ENCODE results near the gene NCK1.
"Not testable (repeated sequence)": the region's sequence is repeated elsewhere in the genome, so short reads cannot be mapped to it uniquely, and the experiment has no call there.

Gene NCK1

DNA sequence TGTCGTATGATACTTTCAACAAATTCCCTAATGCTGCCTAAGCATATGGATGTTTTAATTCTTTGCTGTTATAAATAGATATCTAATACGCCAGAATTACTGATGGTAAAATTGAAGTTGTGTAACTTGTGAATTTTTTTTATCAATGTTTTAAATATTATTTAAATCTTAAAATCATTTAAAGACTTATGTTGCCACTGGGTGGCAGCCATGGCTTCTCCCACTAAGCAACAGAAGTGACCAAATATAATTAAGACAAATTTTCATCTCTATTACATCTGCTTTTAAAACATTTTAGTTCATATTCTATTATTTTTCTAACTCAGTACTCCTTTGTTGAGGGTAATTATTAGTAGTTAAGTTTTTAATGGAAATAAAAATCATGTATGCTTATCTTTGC lies 87.7 kb downstream of the NCK1 start:
- DNase-seq, result no peak

DNA sequence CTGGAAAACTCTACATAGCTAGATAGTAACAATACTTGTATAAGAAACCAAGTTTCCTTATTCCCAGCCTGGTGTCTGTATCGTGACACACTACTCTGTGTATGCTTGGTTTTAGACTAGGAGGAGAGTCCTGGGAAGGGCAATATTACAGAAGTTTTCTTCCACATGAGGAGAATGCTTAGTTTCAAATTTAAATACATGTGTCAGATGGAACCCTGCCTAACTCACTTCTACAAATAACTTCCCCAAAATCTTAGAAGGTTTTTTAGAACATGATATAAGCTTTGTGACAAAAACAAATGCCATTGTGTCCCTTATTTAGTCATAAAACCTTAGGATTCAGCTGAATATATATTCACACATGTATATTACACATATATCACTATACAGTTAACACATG lies 88.6 kb downstream of the NCK1 start:
- no peak for DNase-seq

DNA sequence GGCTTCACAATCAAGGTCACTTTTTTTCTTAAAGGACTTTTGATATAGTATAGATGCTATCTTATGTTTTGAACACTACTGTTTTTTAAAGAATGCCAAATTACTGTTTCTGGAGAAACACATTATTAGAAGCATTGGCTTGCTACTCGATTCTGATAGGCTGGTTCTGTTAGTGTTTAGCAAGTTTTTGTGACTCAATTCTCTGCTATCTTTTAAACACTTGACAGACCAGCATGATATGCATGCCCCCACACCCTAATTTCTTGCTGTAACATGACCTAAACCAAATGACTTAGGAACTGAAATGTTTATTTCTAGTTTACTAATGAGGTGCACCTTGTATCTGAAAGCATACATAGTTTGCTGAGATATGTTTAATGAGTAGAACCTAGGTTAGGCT lies 90.3 kb downstream of the NCK1 start:
- DNase-seq, result no peak

DNA sequence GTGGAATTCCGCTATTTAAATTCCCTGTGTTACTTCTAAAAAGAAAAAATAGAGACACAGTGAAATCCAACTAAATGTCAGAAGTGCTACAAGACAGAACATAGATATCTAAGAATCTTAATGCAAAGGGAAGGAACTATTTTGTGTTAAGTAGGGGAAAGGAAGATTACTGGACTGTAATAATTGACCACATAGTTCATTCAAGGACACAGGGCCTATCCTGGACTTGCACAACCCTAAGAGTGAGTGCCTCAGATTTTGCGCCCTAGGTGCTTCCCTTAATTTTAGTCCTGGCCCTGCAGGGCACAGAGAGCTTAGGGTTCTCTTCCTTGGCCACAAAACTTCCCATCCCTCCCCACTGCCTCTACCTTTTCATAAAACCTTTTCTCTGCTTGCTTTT lies 92.2 kb downstream of the NCK1 start:
- DNase-seq, result no peak

DNA sequence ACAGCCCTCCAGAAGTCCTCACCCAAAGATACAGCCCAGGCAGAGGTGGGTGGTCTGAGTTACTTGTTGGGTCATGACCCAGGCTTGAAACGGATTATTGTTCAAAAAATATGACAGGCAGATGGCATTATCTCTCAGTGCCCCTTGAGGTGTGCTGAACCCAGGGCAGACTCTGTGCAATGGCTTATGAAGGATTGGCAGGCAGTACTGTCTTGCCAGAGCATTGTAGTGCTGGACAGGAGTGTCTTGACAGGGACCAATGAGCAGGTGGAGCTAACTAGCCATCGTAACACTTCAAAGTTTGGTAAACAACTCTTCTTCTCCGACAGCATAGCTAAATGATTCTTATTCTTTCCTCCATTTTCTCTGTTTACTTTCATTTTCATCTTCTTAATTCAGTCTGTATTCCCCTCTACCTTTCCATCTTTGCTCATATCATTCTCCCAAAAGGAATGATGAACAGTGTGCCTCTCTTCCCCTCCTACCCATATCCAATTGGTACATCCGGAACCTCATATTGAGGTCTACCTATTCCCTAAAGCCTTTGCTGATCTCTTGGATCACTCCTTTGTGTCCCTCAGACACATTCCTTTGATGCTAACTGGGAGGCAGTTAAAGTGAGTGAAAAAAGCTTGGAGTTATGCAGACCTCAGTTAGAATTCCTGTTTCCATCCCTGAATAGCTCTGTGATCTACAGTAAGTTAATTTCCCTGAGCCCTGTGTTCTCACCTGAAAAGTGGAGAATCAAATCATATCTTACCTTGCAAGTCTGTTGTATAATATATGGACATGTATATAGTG lies 93.2 kb downstream of the NCK1 start:
- DNase-seq, result no peak

DNA sequence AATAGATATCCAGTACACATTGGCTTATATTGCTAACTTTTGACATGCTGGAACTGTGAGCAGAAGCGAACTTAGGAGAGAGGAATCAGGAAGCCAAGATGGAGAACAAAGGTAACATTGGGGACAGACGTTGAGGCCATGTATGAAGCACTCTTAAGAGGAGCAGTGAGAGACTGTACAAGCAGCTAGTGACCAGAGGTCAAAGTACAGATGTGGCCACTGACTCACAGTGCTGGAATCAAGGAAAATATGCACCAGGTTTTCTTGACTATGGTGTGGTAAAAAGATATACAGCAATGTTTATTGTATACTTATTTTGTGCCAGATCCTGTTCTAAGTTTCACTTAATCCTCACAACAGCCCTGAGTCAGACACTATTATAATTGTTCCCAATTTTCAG lies 93.8 kb downstream of the NCK1 start:
- DNase-seq, result no peak

DNA sequence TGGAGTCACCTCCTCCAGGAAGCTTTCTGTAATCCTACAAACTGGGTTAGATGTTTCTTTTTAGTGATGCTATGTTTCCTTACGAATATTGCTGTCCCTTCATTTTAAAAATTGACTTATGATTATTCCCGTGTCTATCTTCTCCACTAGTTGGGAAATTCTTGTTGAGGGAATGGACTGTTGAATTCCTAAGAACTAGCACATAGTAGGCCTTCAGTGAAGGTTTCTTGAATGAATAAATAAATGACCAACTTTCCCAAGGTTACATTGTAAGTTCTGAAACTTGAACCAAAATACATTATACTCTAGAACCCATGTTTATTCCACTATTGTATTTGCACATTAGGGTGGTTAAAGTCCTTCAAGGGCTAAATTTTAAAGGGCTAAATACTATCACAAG lies 95.0 kb downstream of the NCK1 start:
- no peak for DNase-seq

DNA sequence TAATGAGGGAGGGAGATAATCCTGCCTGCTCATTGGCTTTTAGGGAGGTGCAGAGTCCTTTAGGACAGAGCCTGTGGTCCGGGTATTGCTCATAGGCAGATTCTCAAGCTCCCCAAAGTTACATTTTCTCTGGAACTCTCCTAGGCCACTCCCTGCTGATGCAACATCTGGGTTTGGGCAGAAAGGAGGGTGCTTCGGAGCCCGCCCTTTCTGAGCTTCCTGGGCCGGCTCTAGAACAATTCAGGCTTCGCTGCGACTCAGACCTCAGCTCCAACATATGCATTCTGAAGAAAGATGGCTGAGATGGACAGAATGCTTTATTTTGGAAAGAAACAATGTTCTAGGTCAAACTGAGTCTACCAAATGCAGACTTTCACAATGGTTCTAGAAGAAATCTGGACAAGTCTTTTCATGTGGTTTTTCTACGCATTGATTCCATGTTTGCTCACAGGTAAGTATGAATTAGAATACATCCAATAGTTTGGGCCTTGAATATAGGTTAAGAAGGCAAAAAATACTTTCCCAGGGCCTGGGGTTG lies 95.8 kb downstream of the NCK1 start, which contains the start of gene IL20RB:
TSS of gene IL20RB (plus strand) at position 233 of the 538 bp plus-strand sequence. CDS start at position 364, 131 bp downstream.
- DNase-seq, result no peak

DNA sequence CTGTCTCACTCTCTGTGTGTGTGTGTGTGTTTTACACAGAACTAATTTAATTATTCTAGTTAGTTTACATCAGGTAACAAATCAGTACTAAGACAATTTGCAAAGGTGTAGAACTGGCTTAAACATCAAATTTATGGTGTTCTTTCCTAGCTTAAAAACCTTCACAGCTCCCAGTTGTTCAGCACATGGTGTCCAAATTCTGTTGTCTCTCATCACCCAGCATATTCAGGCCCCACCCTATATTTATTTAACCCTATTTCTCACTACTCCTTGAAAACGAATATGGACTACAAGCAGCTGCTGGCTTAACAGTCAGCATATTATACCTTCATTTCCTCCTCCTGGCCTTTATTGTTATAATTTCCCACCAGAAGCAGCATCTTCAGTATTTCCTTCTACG lies 96.9 kb downstream of the NCK1 start:
- no peak for DNase-seq

DNA sequence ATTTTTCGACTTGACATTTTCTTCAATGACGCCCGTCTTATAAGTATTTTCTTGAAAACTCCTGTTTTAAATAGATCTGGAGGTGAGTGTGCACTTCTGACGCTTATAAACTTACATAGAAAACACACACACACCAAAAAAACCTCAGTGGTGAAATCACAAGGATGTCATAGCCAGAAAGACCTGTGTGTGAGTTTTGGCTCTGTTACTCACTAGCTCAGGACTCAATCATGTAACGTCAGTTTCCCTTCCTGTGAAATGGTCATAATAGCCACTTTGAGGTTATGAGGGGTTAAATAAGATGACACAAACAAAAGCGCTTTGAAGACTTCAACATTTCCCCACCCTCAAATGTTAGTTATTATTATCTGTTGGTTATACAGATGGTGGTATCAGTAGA lies 97.6 kb downstream of the NCK1 start:
- no peak for DNase-seq

DNA sequence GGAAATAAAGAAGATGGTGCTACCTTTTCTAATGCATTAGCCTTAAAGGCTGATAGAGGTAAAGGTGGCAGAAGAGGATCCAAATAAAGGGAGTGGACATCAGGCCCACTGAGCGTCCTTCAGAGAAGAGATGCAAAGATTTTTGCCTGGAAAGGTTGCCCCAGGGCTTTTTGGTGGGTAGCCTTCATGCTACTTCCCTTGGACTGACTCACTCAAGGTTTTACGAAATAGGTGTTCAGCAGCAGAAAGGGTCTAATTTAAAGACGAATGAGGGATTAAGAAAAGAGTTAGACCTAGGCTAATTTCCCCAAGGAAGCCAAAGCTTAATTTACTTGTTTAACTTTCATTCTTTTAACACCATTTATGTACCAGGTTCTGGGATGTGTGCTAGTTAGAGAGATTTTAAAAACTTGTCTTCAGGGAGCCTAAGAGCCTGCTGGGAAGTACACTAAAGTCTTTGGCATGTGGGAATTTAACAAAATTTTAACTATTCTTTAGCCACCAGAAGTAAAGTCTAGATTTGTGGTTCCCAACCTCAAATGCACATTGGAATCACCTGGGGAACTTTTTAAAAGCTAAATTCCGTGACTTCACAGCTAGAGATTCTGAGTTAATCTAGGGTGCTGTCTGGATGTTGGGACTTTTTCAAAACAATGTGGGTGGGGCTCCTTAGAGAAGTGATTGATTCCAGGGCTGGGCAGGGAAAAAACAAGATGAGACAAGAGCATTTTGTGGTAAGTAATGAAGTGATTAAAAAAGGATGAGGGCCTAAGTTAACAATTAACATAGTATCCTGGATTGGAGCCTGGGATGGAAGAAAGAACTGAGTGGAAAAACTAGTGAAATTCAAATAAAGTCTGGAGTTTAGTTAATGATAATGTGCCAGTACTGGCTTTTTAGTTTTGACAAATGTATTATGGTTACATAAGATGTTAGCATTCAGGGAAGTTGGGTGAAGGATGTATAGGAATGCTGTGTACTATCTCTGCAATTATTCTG lies 99.1 kb downstream of the NCK1 start:
- DNase-seq, result no peak

DNA sequence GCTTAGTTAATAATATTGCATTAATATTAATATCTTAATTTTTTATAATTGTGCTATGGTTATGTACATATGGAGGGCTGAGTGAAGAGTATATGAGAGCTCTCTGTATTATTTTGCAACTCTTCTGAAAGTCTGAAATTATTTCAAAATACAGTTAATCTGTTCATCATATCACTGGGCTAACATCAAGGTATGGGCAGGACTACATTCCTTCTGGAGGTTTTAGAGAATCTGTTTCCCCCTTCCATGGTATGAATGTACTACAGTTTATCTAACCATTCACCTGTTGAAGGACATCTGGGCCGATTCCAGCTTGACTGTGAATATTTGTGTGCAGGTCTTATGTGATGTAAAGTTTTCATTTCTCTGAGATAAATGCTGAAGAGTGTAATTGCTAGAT lies 100.9 kb downstream of the NCK1 start:
- no peak for DNase-seq

DNA sequence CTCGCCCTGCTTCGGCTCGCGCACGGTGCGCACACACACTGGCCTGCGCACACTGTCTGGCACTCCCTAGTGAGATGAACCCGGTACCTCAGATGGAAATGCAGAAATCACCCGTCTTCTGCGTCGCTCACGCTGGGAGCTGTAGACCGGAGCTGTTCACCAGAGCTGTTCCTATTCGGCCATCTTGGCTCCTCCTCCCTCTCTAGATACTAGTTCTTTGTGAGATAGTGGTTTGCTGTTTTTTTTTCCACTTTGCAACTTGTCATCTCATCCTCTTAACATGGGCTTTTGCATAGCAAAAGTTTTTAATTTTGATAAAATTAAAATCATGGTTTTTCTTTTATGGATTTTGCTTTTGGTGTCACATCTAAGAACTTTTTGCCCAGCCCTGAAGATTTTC lies 107.5 kb downstream of the NCK1 start:
- DNase-seq, result not testable (repeated sequence)

DNA sequence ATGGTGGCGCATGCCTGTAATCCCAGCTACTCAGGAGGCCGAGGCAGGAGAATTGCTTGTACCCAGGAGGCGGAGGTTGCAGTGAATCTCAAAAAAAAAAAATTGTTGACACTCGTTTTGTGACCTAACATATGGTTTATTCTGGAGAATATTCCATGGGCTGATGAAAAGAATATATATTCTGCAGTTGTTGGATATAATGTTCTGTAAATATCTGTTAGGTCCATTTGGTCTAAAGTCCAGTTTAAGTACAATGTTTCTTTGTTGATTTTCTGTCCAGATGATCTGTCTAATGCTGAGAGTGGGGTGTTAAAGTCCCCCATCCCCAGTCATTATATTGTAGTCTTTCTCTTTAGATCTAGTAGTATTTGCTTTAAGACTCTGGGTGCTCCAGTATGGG lies 111.3 kb downstream of the NCK1 start:
- no peak for DNase-seq

DNA sequence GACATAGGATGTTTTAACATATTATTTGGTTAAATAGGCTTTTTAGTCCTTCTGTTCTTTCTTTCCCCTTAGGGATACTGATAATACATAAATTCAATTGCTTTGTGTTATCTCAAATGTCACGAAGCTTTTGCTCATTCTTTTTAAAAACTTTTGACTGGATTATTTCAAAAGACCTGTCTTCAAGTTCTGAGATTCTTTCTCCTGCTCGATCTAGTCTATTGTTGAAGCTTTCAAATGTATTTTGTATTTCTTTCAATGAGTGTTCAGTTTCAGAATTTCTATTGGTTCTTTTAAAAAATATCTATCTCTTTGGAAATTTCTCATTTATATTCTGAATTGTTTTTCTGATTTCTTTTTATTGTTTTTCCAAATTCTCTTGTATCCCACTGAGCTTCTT lies 112.7 kb downstream of the NCK1 start:
- no peak for DNase-seq

DNA sequence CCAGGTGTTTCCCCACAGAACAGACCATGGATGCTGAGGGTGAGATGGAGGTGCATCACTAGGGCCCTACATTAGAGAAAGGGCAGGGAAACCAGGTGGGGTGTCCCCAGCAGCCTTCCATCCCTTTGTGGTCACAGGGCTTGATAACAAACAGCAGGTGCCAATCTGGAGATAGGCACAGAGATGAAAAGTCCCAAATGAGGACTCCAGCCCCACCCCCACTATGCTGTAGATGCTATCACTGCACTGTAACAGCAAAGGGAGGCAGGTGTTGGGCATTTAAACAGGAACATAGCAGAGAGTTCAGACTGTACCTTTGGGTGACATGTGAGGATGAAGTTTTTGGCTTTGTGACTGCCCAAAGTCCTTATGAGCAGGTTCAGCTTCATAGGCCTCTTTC lies 117.2 kb downstream of the NCK1 start:
- DNase-seq, result no peak

DNA sequence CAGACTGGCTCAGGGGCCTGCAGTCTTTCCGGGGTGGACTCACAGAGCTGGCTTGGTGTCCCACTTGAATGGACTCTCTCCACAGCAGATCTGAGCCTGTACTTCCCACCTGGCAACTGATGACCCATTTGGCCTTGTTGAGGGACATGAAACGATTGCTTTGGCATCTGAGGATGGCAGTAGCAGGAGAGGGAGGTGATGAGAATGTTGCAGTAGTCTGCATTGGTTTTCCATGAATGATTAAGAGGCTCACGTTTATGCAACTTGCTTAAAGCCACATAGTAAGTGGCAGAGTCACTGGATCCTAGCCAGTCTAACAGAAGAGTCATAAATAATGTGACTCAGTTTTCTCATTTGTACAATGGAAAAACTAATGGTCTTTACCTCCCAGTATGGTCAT lies 117.7 kb downstream of the NCK1 start:
- DNase-seq, result no peak

DNA sequence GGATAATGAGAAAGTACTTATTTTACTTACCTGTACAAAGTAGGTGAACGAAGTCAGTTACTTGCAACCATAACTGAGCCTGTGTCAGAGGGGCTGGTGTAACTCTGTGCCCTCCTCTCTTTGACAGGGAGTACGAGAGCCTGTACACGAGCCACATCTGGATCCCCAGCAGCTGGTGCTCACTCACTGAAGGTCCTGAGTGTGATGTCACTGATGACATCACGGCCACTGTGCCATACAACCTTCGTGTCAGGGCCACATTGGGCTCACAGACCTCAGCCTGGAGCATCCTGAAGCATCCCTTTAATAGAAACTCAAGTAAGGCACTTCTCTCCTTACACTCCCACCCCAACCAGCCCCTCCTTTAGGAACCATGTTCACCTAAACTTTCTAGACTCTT lies 120.0 kb downstream of the NCK1 start:
- no peak for DNase-seq

DNA sequence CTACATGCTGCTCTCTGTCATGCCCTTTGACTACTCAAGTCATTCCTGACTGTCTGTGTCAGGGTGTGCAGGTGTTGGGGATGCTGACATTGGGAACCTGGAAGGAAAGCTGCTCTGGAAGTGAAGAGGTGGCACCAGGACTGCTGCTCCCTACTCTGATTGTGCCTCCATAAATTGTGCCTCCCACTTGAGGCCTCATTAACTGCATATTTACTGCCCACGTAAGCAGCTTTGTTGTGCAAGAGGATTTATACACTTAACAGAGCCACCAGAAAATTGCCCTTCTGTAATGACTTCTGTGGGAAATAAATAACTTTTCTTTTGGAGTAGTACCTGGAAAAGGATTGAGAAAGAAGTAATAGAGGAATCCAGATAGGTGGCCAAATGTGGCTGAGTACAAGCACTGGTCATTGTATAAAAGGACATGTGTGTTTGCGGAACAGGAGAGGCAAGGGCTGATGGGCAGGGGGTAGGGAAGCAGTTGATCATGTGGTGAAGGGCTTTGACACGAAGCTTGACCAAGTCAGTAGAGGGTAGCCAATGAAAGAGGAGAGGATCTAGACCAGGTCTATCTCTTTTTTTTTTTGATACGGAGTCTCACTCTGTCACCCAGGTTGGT lies 120.6 kb downstream of the NCK1 start:
- no peak for DNase-seq

DNA sequence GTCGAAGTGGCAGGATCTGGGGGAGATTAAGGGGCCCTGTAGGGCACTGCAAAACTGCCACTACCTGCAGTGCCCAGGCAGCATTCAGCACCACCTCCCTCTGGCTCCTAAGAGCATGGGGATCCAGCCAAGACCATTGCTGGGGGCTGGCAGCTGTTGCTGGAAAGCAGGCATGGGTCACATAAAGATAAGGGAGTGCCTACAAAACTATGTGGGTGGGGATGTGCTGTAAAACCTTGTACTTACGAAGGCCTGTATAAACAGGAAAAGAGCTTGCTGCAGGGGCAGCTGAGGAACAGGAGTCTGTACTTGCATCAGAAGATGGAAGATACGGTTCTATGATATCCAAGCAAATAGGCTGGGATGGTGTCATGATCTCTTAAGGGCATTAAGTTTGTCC lies 122.8 kb downstream of the NCK1 start:
- DNase-seq, result no peak

DNA sequence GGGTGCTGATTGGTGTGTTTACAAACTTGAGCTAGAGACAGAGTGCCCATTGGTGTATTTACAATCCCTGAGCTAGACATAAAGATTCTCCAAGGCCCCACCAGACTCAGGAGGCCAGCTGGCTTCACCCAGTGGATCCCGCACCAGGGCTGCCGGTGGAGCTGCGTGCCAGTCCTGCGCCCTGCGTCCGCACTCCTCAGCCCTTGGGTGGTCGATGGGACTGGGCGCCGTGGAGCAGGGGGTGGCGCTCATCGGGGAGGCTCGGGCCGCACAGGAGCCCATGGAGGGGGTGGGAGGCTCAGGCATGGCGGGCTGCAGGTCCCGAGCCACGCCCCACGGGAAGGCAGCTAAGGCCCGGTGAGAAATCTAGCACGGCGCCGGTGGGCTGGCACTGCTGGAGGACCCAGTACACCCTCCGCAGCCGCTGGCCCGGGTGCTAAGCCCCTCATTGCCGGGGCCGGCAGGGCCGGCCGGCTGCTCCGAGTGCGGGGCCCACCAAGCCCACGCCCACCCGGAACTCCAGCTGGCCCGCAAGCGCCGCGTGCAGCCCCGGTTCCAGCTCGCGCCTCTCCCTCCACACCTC lies 125.5 kb downstream of the NCK1 start:
- DNase-seq, result not testable (repeated sequence)

DNA sequence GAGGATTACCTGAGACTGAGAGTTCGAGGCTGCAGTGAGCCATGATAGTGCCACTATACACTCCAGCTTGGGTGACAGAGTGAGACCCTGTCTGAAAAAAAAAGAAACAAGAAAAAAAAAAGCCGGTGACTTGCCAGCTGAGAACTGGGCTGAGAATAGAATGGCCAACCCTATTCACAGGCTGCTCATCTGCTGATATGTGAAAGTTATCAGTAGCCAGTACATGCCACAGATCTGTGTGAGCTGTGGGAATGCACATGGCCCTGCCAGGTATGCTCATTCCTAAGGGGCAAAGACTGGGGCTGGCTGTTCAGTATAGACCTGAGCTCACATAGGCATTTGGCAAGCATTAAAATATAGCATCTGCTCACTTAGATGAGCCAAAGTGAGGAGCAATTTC lies 126.6 kb downstream of the NCK1 start:
- no peak for DNase-seq

Data from right forelimb (tissue), 1 donor.